ENCODE measurements around the gene KLHL29. TPM values are rescaled to one million over a fixed set of nuclear protein-coding genes. Genes with fewer than 3 reads are reported as not detected.
"Not testable (repeated sequence)": the region's sequence is repeated elsewhere in the genome, so short reads cannot be mapped to it uniquely, and the experiment has no call there.

KLHL29 gene
- total RNA-seq, 1 donor from 2014 or later = 16.3 TPM

GRCh38 chr2:23388294-23388693, 3.3 kb downstream of the KLHL29 start:
- no peak for DNase-seq (ENCODE audit: low spot score in 2 of 2)
- H3K27ac ChIP-seq = no peak overlapping the region
- intact Hi-C loops (cut with DNase I) = loop anchor here (5.0 to 10.0 kb wide), 3 partner anchors 94 to 537 kb away; partner anchors contain the start of gene ATAD2B
- no peaks in the 10 kb centered on the region for H3K9me3 ChIP-seq
- H3K36me3 ChIP-seq = no peaks in the 10 kb centered on the region
- TF ChIP-seq CTCF (IDR thresholded peaks at IDR 0.05) = no peak
- H3K27me3 ChIP-seq = no peaks in the 10 kb centered on the region
- H3K4me3 ChIP-seq = no peak overlapping the region
- H3K4me1 ChIP-seq = no peaks in the 10 kb centered on the region

DNA sequence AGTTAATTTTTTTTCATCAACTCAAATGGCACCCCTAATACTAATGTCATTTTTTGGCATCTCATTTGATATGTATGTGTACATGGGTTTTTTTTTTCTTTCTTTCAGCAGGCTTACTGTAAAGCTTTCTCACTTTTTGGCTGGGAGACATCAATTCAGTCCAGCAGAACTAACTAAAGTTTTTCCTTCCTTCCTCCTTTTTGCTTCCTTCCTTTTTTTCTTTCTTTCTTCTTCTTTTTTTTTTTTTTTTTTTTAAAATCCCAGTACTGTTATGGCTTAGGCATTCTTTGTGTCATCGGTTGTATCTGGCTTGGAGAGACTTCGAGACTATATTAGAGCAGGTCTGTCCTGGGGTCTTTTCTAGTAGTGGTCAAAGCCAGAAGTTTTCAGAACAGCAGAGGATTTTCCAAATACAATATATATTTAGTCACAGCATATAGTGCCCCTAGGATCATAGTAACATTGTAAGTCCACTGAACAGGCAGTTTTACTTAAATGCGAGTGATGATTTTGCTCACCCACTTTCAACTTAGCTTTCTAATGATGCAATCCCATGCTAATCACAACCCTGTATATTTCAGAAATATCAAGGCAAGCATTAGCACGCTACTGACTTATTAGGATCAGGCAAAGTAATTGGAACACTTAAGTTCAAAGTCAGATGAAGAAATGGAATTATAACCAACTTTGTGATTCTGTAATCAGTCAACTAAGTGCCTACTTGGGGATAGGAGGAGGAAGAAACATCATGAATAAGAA, 4.0 kb downstream of the KLHL29 start:
- intact Hi-C loops (cut with DNase I) = loop anchor here (5.0 to 10.0 kb wide), 3 partner anchors 93 to 536 kb away; partner anchors contain the start of gene ATAD2B
- no peak for TF ChIP-seq CTCF (IDR thresholded peaks at IDR 0.05)
- H3K27ac ChIP-seq = no peak overlapping the region
- no peaks in the 10 kb centered on the region for H3K4me1 ChIP-seq
- no peaks in the 10 kb centered on the region for H3K36me3 ChIP-seq
- no peaks in the 10 kb centered on the region for H3K9me3 ChIP-seq
- H3K27me3 ChIP-seq = no peaks in the 10 kb centered on the region
- no peak overlapping the region for H3K4me3 ChIP-seq
- no peak for DNase-seq (ENCODE audit: low spot score in 2 of 2)

GRCh38 chr2:23390152-23390551, 5.2 kb downstream of the KLHL29 start:
- Histone ChIP-seq H3K27me3 (no peaks in the 10 kb centered on the region), H3K27ac (no peak overlapping the region), H3K36me3 (no peaks in the 10 kb centered on the region), H3K4me1 (no peaks in the 10 kb centered on the region), H3K4me3 (no peak overlapping the region), H3K9me3 (no peaks in the 10 kb centered on the region)
- TF ChIP-seq CTCF (IDR thresholded peaks at IDR 0.05) = no peak
- DNase-seq (ENCODE audit: low spot score in 2 of 2) = no peak
- intact Hi-C loops (cut with DNase I) = no loop called here

GRCh38 chr2:23391237-23391736, 6.3 kb downstream of the KLHL29 start:
- intact Hi-C loops (cut with DNase I) = not testable (repeated sequence)

DNA sequence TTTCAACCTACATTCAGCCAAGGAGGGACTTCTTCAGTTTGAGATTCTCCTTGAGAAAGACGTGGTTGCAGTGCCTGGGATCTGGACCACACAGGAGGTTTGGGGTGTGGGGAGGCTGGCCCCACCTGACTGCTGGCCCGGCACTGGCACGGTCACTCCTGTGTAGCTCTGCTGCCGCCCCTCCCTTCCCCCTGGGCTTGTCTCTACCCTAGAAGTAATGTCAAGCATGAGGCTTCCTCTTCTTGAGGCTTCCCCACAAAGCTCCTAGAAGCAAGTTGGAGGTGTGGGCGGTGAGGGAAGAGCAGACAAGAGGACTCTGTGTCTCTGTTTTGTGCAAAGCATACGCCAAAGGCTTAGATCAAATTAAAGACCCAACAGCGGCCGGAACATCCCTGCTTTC, 8.7 kb downstream of the KLHL29 start:
- Histone ChIP-seq H3K4me3 (no peak overlapping the region), H3K9me3 (no peaks in the 10 kb centered on the region), H3K36me3 (no peaks in the 10 kb centered on the region), H3K4me1 (no peaks in the 10 kb centered on the region), H3K27me3 (no peaks in the 10 kb centered on the region), H3K27ac (no peak overlapping the region)
- no peak for TF ChIP-seq CTCF (IDR thresholded peaks at IDR 0.05)
- peak in 1 of 2 donors; percentile 35 for DNase-seq (ENCODE audit: low spot score in 2 of 2)
- intact Hi-C loops (cut with DNase I) = no loop called here

More at GRCh38 chr2:23391237-23391736, 6.3 kb downstream of the KLHL29 start:
- H3K4me1 ChIP-seq; H3K36me3 ChIP-seq; H3K27me3 ChIP-seq; H3K9me3 ChIP-seq; H3K27ac ChIP-seq; DNase-seq (ENCODE audit: low spot score in 2 of 2); H3K4me3 ChIP-seq: not testable (repeated sequence)

DNA sequence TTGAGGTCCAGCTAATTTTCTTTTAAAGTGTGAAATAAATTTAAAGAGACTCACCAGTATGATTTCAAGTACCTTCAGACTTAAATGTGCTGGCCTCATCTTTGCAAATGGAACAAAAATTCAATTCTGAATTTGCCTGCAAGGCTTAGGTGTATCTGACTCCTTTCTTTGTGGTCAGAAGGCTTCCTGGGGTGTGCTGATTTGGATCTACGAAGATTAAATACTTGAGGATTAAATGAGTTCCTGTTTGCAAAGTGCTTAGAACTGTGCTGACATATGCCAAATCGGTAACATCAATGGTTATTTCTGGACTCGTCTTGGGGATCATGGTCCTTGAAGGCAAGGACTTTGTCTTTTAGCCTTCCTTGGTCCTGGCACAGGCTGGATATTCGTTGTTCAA, 9.7 kb downstream of the KLHL29 start:
- Histone ChIP-seq H3K27me3 (no peaks in the 10 kb centered on the region), H3K27ac (no peak overlapping the region), H3K9me3 (no peaks in the 10 kb centered on the region), H3K36me3 (no peaks in the 10 kb centered on the region), H3K4me3 (no peak overlapping the region), H3K4me1 (no peaks in the 10 kb centered on the region)
- DNase-seq (ENCODE audit: low spot score in 2 of 2) = no peak
- intact Hi-C loops (cut with DNase I) = no loop called here
- no peak for TF ChIP-seq CTCF (IDR thresholded peaks at IDR 0.05)
